Activated CD4-positive, alpha-beta T cell treated with anti-CD3 and anti-CD28 coated beads for 24 hours (primary cell): Measurements from ENCODE around the gene RRM2.

Source experiments
- DNase-seq, 2 donors: peaks; one replicate each; pipeline ENCODE4 v3.0.0-alpha.2; 2020; ENCODE audit warnings: low read depth in 2 of 2

Gene RRM2

DNA sequence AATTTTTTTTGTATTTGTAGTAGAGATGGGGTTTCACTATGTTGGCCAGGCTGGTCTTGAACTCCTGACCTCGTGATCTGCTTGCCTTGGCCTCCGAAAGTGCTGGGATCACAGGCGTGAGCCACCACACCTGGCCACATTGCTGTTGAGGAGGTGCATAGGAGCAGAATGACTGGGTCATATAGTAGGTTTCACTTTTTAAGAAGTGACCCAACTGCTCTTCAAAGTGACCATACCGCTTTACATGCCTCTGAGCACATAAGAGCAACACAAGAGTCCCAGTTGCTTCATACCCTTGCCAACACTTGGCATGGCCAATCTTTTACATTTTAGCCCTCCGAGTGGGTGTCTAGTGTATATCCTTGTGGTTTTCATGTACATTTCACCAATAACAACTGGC lies 28.9 kb downstream of the RRM2 start:
- no peak for DNase-seq

DNA sequence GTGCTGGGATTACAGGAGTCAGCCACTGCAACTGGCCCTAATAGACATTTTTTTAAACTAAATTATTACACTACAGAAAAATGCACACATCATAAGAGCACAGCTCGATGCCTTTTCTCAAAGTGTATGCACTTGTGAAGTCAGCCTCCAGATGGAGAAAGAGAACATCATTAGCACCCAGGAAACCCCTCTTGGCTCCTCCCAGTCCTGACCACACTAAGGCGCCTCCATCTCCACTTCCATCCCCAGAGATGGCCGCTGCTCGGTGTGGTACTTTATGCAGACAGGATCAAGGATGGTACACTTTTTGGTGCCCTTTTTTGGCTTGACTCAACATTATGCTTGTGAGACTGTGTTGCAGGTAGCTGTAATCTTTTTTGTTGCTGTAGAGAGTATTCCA lies 34.8 kb downstream of the RRM2 start:
- no peak for DNase-seq

DNA sequence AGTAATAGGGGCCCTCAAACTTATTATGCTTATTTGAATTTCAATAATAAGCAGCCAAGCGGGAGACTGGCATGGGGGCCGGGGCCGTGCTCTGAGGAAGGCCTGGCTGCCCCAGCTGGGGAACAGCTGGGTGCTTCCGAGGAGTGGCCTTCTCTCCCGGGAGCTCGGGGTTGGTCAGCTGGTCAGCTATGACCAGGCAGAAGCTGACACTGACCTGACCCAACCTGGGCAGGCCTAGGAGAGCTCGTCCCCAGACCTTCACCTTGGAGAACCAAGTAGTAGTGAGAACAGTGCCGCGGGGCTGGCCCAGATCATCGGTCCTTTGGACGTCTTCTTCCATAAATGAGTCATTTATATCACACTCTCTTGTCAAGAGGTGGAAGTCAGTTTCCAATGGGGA lies 36.1 kb downstream of the RRM2 start:
- no peak for DNase-seq

DNA sequence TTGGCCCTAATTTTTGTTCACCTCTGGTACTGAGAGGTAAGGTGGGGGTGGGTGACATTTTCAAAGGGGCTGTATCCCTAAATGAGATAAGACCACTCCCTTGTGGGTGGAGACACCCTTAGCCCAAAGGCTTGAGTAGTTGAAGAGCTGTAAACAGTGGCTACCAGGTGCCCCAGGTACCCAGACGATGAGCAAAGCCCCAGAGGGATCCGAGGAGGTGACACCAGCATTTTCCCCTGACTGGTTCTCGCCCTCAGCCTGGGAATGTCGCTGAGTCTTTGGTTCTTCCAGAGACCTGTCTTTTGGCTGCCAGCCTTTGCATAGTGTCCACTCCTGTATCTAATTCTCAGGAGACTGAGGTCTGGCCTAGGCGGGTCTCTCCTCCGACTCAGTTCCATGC lies 36.5 kb downstream of the RRM2 start:
- no peak for DNase-seq

DNA sequence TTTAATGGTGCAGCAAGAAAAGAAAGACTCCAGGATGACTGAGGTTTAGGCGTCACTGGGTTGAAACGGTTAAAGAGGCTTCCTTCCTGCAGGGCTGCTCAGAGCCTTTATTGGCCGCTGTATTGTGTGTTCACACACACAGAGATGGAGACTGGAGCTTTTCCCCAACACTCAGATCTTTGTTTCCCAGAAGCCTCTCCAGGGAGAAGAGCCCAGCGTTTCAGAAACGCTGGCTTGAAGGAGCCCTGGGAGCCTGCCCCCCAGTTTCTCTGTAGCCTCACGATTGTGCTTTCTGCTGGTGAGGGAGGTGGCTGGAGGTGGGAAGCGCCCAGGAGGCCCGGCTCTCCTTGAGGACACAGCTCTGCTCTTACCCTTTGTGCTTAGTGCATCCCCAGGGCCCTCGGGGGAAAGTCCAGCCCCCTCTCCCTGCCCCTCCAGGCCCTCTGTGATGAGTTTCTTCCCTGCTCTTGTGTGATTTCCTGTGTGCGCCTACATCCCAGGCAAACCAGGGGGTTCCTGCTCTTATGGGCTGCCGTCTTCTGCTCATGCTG lies 37.1 kb downstream of the RRM2 start:
- no peak for DNase-seq

DNA sequence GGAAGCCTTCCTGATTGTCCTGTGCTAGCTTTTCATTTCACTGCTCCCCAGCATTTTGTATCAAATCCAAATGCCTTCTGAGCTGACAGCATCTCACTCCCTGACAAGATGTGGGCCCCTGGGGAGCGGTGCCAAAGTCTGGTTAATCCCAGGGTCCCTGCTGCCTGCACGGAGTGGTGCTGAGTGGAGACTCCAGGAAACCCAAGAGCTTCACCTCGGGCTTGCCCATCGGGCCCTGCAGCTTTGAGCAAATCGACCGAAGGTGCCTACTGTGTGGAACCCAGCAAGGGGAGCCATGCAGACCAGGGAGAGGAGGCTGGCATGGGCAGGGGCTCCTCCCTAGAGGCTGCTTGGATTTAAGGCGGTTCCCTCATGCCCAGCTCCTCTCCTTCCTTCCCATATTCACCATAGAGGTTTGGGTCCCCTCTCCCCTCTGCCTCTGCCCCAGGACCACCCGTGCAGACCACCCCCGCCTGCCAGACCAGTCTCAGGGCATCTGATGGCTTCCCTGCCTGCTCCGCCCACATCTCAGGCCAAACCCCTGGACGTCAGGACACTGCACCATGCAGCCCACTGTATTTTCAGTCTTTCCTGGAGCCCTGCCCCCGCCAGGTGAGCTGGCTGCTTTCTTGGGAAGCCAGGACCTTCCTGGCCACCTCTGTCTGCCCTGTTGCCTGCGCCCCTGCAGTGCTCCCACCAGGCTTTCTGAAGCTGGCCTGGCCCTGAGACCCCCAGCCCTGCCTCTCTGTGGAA lies 37.8 kb downstream of the RRM2 start:
- DNase-seq: no peak

DNA sequence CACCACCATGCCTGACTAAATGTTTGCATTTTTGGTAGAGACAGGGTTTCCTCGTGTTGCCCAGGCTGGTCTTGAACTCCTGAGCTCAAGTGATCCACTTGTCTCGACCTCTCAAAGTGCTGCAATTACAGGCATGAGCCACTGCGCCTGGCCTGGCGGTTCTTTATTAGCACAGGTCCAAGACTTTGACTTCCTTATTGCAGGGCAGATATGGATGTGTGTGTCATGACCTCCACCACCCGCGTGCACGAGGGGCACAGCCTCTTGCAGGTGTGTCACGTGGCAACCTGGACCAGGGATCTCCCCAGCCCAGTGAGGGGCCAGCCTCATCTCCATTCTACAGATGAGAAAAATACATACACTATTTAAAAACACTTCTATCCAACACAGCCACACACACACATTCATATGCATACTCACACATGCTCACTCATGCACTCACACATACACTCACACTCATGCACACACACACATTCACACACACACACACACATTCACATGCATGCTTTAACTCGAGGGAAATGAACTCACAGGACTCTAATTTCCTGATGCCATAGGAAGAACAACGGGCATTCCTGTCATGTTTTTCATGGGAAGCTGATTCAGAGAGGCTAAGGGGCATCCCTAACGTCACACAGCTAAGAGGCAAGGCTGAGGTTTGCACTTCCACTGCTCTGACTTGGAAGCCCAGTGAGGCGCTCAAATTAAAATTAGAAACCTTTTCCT lies 38.8 kb downstream of the RRM2 start:
- DNase-seq: no peak

DNA sequence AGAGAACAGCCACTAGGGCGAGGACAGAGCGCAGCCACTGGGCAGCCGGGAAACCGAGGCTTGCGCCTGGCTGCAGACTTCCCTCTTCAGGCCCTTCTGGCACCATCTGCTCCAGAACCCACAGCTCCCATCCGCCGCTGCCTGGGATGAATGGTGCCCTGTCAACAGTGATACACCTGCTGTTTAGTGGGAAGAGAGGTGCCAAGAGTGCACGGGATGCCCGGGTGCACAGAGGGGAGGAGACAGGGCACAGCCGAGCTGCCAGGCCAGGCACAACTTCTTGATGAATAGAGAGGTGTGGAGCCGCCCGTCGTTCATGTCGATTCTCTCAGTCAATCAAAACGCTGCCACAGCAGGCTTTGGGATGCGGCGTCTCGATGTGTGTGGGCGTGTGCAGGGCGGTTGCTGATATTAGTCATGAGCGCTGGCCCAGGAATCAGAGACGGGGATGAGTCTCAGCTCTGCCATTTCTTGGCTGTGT lies 39.5 kb downstream of the RRM2 start:
- no peak for DNase-seq

DNA sequence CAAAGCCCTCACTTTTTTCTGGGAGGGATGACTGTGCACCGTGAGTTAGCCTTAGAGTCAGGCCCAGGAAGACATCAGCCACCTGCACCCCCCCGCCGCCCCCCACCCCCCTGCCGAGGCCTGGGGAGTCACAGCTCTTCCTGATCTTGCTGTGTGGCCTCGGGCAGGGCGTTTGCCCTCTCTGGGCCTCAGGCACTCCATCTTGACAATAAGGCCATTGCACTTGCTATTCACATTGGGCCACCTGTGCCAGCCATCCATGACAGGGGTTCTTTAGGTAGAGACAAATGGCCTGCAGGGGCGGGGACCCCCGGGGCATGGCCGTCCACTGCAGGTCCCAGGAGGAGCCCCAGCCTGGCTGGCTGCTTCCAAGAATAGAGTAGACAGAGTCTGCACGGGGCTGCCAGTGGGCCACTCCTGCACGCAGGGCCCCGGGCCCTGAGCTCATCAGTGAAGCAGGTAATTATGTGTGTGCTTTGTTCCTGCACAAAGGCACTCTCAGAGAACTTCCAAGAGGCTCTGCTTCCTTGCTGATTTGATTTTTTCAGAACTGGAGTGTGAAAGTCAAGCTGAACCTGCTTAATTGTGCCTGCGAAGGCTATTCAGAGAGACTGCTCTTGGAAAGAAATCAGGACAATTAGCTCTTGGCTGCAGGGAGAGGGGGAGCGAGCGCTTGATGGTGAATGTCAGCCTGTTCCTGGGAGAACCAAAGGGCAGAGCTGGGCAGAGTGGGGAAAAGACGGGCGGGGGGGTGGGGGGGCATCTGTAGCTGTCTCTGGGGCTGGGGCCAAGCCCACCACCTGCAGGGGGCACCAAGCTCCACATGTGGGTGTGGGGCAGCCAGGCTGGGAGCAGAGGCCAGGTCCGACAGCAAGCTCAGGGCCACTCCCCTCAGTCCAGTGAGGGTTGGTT lies 40.3 kb downstream of the RRM2 start:
- DNase-seq: no peak

DNA sequence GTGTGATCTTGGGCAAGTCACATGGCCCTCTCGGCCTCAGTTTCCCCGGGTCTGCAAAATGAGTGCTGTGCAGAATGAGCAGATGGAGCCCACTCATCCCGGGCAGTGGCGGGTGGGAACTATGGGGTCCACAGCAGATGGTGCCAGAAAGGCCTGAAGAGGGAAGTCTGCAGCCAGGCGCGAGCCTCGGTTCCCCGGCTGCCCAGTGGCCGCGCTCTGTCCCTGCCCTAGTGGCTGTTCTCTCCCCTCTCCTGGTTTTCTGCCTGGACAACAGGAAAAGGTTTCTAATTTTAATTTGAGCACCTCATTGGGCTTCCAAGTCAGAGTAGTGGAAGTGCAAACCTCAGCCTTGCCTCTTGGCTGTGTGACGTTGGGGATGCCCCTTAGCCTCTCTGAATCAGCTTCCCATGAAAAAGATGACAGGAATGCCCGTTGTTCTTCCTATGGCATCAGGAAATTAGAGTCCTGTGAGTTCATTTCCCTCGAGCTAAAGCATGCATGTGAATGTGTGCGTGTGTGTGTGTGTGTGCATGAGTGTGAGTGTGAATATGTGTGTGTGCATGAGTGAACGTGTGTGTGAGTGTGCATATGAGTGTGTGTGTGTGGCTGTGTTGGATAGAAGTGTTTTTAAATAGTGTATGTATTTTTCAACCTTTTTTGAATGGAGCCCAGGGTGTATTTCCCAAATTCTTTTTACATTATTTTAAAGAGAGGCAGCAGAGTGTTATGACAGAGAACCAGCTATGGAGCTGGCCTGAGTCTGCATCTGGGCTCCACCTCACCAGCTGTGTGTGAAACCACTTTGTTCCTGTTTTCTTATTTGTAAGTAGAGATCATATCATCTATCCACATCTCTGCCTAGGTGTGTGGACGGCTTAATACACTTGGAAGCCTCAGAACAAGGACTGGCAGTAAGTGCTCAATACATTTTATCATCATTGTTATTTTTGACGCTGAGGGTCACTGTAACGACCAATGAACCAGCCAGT lies 41.3 kb downstream of the RRM2 start:
- no peak for DNase-seq

DNA sequence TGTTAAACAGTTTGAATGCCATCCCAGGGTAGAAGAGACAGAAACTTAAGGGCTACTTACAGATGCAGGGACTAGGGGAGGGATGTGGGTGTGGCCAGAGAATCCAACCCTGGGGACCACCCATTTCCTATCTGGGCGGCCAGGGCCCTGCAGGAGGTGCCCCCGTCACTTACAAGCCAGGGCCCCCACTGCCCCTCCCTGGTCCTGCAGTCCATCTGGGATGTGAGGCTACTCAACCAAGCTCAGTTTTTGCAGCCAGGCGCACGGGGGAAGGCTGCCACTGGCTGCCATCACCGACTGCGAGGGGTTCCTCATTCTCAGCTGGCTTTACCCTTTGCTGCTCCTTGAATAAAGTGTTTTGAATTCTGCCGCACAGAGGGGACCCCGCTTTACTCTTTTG lies 42.1 kb downstream of the RRM2 start:
- no peak for DNase-seq

DNA sequence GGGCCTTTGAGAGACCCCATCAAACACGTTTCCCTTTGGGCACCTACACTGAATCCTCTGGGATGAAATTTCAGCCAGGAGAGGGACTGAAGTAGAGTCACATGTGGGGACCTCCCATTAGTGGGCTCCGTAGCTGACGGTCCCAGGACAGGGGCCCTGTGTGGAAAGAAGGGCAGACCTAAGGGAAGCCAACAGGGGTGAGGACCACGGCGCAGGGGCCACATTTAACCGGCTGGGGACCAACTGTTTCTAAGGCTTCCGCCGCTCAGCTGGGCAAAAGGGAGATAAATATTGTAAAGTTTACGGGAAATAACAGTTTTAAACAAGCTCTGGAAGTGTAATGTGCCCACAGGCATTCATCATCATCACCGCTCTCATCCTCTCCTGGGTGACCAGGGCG lies 42.7 kb downstream of the RRM2 start:
- DNase-seq: no peak

DNA sequence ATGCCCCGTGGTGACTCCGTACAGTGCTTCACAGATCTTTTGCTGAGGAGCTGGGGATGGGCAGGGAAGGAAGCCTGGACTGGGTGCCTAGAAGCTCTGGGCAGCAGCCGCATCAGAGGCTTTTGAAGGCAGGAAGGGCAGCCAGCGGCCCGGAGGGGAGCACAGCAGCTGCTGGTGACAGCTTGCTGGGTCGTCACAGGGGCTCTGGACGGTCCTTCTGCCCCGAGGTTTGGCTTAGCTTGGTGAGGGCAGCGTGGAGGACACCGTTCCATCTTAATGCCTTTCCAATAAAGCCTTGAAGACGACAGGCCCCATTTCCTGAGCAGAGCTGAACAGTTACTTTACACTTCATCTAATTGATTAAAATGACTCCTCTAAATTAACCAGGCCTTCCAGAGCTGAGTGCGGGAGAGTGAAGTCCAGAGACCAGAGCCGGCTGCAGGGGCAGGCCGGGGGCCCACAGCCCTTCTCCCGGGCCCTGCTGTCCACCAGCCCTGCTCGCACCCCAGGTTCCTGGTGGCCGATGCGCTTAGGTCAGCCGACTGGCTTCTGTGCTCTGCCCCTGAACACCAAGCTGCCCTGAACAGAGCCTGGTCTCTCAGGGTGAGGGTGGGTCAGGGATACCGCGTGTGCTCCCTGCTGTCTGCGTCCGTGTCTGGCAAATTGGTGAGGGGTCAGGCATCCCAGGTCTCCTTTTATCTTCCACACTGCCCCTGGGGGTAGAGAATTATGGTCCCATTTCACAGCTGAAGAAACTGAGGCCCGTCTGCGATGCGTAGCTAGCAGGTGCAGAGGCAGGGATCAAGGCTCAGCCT lies 43.5 kb downstream of the RRM2 start:
- no peak for DNase-seq

DNA sequence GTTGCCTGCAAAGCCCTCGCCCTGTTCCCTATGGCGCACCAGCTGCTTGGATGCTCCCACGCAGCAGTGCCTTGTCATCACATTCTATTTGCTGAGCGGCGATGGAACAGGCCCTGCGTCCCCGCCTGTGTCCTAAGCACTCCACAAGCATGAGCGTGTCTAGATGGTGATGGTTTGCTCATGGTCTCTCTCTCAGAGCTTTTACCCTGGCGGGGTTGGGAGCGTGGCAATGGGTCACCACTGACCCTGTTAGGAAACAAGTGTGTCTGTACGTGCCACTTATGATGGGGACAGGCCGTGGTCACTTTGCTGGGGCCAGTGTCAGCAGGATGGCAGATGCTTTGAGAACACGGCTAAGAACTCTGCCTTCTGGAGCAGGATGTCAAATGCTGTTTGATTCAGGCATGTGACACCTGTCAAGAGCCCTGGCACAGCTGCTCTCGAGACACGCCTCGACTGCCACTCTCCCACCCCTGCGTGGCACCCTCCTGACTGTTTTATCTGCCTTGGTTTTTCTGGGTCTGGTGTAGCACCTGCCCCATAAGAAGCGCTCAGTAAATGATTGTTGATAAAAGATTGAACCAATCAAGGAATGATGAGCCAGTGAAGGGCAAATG lies 44.2 kb downstream of the RRM2 start:
- no peak for DNase-seq

DNA sequence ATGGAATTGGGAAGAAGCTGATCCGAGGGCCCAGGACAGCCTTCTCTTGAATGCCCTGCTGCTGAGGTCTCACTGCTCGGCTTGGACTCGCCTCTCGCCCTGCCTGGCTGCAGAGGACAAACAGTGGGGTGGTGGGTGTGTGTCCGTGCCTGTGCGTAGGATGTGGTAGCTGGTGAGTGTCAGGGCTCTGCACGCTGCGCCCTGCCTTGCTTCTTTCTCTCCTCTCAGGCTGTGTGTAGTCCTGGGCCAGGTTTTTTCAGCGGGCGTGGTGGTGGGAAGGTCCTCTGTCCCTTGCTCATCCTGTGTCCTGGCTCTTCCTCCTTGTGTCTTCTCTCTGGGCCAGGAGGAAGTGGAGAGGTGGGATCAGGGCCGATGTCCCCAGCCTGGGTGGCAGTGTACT lies 44.8 kb downstream of the RRM2 start:
- DNase-seq: no peak

DNA sequence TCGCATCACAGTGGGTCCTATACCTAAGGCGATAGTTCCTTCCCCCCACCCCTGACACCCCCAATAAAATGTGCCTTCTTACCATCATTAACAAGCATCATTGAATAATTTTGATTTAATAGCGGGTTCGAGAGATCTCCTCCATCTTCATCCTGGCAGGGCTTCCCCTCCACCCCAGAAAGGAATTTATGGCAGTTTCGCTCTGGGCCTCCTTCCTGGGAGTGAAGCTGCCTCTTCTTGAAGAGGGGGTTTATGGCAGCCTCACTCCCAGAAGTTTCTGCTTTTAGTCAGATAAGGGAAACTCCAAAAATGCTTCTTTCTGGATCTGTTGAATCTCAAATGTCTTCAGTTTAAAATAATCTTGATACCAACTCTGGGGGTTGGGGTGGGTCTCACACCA lies 45.7 kb downstream of the RRM2 start:
- DNase-seq: no peak

DNA sequence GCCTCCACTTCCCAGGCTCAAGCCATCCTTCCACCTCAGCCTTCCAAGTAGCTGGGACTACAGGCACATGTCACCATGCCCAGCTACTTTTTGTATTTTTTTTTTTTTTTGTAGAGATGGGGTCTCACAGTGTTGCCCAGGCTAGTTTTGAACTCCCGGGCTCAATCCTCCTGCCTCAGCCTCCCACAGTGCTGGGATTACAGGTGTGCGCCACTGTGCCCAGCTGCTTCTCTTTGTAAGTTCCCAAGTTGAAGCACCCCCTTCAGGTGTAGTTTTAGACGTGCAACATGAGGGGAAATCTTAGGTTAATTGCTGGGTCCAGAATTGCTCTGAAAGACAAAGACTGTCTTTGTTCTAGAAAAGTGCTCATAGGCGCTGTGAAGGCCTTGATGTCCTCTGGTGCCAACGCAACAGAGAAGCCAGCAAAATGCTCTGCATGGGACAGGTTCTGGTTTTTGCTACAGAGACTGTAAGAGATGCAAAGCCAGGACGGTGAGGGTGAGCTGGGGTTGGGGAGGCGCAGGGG lies 46.6 kb downstream of the RRM2 start:
- no peak for DNase-seq

DNA sequence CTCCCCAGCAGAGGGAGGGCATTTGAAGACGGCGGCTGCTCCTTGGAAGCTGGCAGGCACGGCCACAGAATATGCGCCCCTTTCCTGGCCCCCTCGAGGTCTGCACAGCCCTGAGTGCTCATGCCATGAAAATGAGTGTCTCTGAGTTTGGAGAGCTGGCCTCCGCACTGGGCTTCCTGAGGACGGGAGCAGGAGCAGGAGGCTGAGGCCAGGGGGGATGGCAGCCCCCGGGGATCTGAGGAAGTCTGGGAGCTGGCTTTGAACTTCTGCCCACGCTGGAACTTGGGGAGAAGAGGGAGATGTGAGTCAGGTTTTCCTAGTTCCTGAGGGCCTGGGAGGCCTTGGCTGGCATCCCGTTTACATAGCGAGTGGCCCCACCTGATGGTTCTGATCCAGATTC lies 47.0 kb downstream of the RRM2 start:
- no peak for DNase-seq

DNA sequence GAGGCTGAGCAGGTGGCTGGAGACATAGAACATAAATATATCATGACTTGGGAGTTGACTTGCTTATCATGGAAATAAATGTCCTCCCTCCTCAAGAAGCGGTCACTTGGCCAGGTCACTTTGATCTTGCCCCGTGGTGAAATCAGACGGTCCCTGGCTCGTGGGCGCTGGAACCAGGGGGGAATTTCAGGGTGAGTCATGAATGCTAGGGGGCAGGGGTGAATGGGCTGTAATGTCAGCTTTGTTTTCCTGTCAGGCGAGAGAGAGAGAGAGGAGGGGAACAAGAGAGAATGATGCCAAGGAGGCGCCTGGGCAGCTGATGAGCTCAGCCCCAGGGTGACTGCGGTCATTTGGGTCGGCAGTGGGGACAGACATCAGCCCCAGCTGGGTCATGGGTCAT lies 47.7 kb downstream of the RRM2 start:
- DNase-seq: no peak
